Gastrocnemius medialis (tissue), 4 donors: ENCODE results near the gene APOBEC3G.

Experiments used
- POLR2A ChIP-seq, 2 donors: fragments of 450-650 bp; IDR thresholded peaks; one replicate each; pipeline ENCODE4 v1.6.1; 2017; ENCODE audit warnings: antibody characterized with exemption in 2 of 2, mild to moderate bottlenecking in 2 of 2, moderate library complexity in 2 of 2
- TF ChIP-seq, protein P1 (sequence below), 5 experiments: fragments of 450-650 bp in 3 of 5; fragments of 200-600 bp in 2 of 5; sonication (generic) in 2 of 5; IDR thresholded peaks in 4 of 5; conservative IDR thresholded peaks in 1 of 5; 1 replicate in 4 of 5; 2 replicates in 1 of 5; pipeline ENCODE4 v1.5.1; 2016 to 2019; ENCODE audit warnings: antibody characterized with exemption in 5 of 5, mild to moderate bottlenecking in 3 of 5, moderate library complexity in 3 of 5

DNA sequence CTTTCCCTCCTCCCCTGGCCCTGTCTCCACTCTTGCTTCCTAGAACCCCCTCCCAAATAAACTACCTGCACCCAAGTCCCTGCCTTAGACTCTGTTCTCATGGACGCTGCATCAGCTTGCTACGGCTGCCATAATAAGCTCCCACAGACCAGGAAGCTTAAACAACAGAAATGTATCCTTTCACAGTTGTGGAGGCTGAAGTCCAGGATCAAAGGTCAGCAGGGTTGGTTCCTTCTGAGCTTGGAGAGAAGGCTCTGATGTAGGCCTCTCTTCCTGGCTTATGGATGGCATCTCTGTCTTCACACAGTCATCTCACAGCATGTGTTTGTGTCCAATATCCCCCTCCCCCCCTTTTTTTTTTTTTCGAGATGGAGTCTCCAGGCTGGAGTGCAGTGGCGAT, 52.0 kb downstream of the APOBEC3G start:
- TF ChIP-seq, protein P1, sequence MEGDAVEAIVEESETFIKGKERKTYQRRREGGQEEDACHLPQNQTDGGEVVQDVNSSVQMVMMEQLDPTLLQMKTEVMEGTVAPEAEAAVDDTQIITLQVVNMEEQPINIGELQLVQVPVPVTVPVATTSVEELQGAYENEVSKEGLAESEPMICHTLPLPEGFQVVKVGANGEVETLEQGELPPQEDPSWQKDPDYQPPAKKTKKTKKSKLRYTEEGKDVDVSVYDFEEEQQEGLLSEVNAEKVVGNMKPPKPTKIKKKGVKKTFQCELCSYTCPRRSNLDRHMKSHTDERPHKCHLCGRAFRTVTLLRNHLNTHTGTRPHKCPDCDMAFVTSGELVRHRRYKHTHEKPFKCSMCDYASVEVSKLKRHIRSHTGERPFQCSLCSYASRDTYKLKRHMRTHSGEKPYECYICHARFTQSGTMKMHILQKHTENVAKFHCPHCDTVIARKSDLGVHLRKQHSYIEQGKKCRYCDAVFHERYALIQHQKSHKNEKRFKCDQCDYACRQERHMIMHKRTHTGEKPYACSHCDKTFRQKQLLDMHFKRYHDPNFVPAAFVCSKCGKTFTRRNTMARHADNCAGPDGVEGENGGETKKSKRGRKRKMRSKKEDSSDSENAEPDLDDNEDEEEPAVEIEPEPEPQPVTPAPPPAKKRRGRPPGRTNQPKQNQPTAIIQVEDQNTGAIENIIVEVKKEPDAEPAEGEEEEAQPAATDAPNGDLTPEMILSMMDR (IDR thresholded peaks at IDR 0.05 in 4 of 5, conservative IDR thresholded peaks at IDR 0.05 in 1 of 5) = no peak
- TF ChIP-seq POLR2A (IDR thresholded peaks at IDR 0.05) = no peak
